SJSA1 (cell line): Measurements from ENCODE around the gene SMAD3. TPM values are rescaled to one million over a fixed set of nuclear protein-coding genes. Genes with fewer than 3 reads are reported as not detected.

Experiments
- DNase-seq, 2 experiments: peaks; one replicate each; pipeline ENCODE4 v3.0.0-alpha.2; 2015 to 2020; ENCODE audit warnings: low spot score in 2 of 2, low read depth in 1 of 2
- H3K27ac ChIP-seq: fragments of 250-450 bp; sonication (Bioruptor Pico); 2 replicates; pipeline ENCODE4 v1.5.1; 2020; ENCODE audit warnings: mild to moderate bottlenecking, moderate library complexity
- H3K27me3 ChIP-seq: fragments of 250-450 bp; sonication (Bioruptor Pico); replicated peaks from 2 replicates; pipeline ENCODE4 v1.5.1; 2020; ENCODE audit warnings: mild to moderate bottlenecking, moderate library complexity
- H3K36me3 ChIP-seq: fragments of 250-450 bp; sonication (Bioruptor Pico); 2 replicates; pipeline ENCODE4 v1.5.1; 2020; ENCODE audit warnings: mild to moderate bottlenecking
- H3K4me1 ChIP-seq: fragments of 250-450 bp; sonication (Bioruptor Pico); replicated peaks from 2 replicates; pipeline ENCODE4 v1.6.1; 2021; ENCODE audit warnings: mild to moderate bottlenecking
- H3K4me3 ChIP-seq: fragments of 250-450 bp; sonication (Bioruptor Pico); 2 replicates; pipeline ENCODE4 v1.5.1; 2020; ENCODE audit warnings: mild to moderate bottlenecking
- H3K9me3 ChIP-seq: fragments of 250-450 bp; sonication (Bioruptor Pico); replicated peaks from 2 replicates; pipeline ENCODE4 v1.5.1; 2020; ENCODE audit warnings: mild to moderate bottlenecking
- total RNA-seq: library from RNA; depleted of rRNA; stranded (reverse); fragments of >200 nt; shearing (Covaris generic); gene quantifications from 2 replicates; pipeline ENCODE4 v1.2.3, GENCODE V29; 2014

SMAD3 gene
- total RNA-seq, 1 experiment from 2014 or later, result 22.0 TPM

DNA sequence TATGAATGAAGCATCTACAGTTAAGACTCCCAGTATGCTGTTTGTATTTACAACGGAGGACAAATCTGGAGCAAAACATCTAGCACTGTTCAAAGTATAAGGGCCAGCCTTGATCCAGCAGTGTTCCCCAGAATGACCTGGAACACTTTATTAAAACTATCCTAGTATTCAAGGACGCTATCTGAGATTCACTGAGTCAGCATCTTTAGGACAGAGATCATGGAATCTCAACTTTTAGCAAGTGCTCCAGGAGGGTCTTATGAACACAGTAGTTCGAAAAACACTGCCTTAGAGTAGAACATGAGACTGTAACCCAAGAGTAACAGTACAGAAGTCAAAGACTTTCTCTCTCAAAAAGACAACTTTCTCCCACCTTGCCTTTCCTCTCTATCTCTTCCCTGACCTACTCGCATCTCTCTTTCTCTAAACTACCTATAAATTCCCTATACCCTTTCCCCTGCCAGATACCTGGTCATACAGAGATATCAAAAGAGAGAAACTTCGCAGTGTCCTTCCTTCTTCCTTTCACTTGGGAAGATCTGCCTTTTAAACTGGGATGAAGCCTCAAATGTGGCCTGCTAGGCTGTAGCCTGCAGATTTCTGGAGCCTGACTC, 145.3 kb downstream of the SMAD3 start:
- no peaks in the 10 kb centered on the region for H3K27me3 ChIP-seq
- no peak for DNase-seq
- no peak overlapping the region for H3K4me3 ChIP-seq
- peaks cover 22% of the 10 kb centered on the region for H3K36me3 ChIP-seq
- H3K27ac ChIP-seq, result no peak overlapping the region
- no peaks in the 10 kb centered on the region for H3K9me3 ChIP-seq
- H3K4me1 ChIP-seq, result no peaks in the 10 kb centered on the region

DNA sequence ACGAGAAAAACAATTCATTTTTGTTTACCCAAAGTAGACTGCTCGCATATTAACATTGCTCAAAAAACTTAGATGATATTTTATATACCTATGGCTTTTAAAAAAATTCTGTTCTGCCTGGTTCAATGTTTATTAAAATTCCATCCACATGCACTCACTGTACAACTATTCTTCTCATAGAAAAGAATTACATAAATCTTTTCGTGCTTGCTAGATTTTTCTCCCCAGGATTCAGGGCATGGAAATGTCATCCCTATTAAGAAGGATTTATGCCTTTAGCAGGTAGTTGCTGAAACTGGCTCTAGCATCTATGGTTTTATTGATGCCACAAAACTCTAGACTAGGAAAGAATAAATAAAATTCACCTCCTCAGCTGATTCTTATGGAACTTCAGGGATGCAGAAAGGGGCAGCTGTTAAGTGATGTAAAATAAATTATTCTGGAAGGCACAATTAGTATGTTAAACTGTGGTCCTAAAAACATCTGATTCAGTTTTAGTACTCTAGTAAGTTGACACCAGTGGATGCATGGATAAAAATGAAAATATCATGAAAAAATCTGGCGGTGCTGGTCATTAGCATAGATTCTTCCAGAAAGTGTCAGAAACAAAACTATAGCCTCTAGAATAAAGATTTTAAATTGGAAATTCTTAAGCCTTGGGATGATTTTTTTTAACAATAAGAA, 147.4 kb downstream of the SMAD3 start:
- Histone ChIP-seq H3K4me1 (no peaks in the 10 kb centered on the region), H3K36me3 (peaks cover 11% of the 10 kb centered on the region)
- no peak for DNase-seq

DNA sequence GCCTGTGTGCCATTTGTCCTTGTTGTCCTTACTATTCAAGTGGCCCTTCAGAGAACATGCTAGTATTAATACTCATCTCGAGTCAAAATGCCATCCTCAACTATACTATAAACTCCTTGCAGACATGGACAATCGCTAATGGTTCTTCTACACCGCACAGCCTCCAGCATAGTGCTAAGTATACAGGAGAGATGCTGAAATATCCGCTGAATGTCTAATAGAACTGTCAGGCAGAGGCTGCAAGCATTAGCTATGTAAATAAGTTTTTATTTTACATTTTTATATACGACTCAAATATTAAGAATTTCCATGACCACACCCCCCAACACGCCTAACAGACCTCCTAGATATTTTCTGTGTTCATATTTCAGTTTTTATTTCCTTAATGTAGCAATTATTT, 149.7 kb downstream of the SMAD3 start:
- Histone ChIP-seq H3K9me3 (no peaks in the 10 kb centered on the region), H3K4me3 (no peak overlapping the region), H3K27me3 (no peaks in the 10 kb centered on the region), H3K36me3 (peaks cover 11% of the 10 kb centered on the region), H3K4me1 (no peaks in the 10 kb centered on the region), H3K27ac (no peak overlapping the region)
- no peak for DNase-seq

More for the DNA sequence above, 147.4 kb downstream of the SMAD3 start:
- Histone ChIP-seq H3K27ac (no peak overlapping the region), H3K27me3 (no peaks in the 10 kb centered on the region), H3K9me3 (no peaks in the 10 kb centered on the region), H3K4me3 (no peak overlapping the region)

DNA sequence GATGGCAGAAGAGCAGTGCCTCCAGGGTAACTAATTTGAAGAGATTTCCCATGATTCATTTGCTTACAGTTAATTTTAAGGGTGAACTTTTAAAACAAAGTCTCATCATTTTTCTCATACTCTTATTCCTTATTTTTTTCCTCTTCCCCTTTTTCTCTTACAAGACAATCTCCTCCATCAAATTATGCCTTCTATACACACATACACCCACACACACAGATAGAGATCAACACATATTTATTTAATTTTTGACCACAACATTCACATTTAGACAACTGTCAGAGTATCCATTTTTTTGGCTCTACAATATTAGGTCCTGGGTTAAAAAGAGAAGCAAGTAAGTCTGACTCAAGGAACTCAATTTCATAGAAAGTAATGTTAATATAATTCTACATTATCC, 151.5 kb downstream of the SMAD3 start:
- no peak overlapping the region for H3K27ac ChIP-seq
- no peak overlapping the region for H3K4me3 ChIP-seq
- no peak for DNase-seq
- no peaks in the 10 kb centered on the region for H3K4me1 ChIP-seq
- peaks cover 17% of the 10 kb centered on the region for H3K36me3 ChIP-seq
- H3K27me3 ChIP-seq, result no peaks in the 10 kb centered on the region
- H3K9me3 ChIP-seq, result no peaks in the 10 kb centered on the region

DNA sequence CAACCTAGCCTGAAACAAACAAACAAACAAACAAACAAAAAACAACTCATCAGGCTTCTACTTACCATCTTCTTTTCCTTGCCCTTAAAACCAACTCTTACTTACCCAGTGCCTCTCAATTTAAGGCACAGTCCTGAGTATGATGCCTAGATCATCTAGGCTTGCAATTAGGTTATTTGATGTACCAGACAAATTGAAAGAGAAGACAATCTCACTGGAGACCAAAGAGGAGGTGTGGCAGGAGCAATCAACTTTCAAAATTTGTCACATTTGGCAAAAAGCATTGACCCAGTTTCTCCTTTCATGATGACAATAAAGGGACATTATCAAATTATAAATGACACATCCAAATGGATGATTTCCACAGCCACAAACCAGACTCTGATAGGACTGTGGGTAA, 153.0 kb downstream of the SMAD3 start:
- Histone ChIP-seq H3K4me1 (no peaks in the 10 kb centered on the region), H3K36me3 (peaks cover 17% of the 10 kb centered on the region), H3K27ac (no peak overlapping the region), H3K4me3 (no peak overlapping the region), H3K9me3 (no peaks in the 10 kb centered on the region), H3K27me3 (no peaks in the 10 kb centered on the region)
- DNase-seq, result no peak

DNA sequence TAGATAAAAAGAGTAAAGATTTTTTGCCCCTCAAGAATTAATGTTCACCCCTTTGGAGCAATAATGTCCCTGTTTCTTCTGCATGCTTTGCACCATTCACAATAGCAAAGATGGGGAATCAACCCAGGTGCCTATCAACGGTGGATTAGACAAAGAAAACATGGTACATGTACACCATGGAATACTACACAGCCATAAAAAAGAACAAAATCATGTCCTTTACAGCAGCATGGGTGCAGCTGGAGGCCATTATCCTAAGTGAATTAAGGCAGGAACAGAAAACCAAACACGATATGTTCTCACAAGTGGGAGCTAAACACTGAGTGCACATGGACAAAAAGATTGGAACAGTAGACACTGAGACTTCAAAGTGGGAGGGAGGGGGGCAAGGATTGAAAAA, 153.9 kb downstream of the SMAD3 start:
- H3K27me3 ChIP-seq, result no peaks in the 10 kb centered on the region
- H3K36me3 ChIP-seq, result peaks cover 17% of the 10 kb centered on the region
- no peaks in the 10 kb centered on the region for H3K9me3 ChIP-seq
- no peak overlapping the region for H3K27ac ChIP-seq
- no peak for DNase-seq
- H3K4me3 ChIP-seq, result no peak overlapping the region
- no peaks in the 10 kb centered on the region for H3K4me1 ChIP-seq

DNA sequence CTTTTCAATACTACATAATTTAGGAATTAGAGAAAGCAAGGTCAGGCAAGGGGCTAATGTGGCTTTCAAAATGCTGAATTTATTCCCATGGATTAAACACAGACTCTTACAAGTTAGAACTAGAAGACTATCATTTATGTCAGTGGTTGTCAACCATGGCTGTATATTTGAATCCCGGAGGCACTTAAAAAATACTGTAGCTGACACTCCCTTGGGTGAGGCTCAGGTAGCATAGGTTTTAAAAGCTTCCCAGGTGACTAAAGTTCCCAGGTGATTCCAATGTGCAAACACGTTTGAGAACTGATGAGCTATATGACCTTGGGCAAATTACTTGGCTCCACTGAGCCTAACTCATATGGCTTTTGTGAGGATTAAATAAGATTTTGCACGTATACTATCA, 159.5 kb downstream of the SMAD3 start:
- H3K27me3 ChIP-seq, result no peaks in the 10 kb centered on the region
- no peak overlapping the region for H3K27ac ChIP-seq
- H3K36me3 ChIP-seq, result peaks cover 29% of the 10 kb centered on the region
- no peak for DNase-seq
- H3K4me1 ChIP-seq, result no peaks in the 10 kb centered on the region
- H3K9me3 ChIP-seq, result no peaks in the 10 kb centered on the region
- no peak overlapping the region for H3K4me3 ChIP-seq

DNA sequence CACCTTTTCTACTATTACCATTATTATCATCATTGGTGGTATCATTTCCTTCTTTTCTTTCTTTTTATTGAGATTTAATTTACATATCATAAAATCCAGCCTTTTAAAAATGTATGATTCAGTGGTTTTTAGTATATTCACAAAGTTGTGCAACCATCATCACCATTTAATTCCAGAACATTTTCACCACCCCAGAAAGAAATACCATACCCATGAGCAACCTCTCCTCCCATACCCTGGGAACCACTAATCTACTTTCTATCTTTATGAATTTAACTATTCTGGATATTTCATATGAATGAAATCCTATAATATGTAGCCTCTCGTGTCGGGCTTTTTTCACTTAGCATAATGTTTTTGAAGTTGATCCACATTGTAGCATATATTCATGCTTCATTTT, 159.9 kb downstream of the SMAD3 start:
- H3K9me3 ChIP-seq, result no peaks in the 10 kb centered on the region
- H3K4me3 ChIP-seq, result no peak overlapping the region
- peaks cover 30% of the 10 kb centered on the region for H3K36me3 ChIP-seq
- no peak for DNase-seq
- H3K27me3 ChIP-seq, result no peaks in the 10 kb centered on the region
- H3K4me1 ChIP-seq, result no peaks in the 10 kb centered on the region
- H3K27ac ChIP-seq, result no peak overlapping the region

DNA sequence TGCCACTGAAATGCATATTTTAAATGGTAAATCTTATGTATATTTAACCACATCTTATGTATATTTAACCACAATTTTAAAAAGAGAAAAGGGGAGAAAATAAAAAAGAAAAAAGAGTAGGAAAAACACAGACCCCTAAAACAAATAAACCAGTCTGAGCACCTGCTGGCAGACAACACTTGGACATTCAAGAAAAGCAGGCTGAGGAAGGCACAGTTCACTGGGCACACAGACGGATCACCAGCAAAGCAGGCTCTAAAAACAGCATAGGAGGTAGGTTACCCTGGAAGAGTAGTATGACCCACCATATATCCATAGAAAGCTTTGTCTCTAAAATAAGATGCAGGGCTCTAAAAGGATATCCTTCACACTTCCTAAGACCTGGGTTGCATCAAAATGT, 162.0 kb downstream of the SMAD3 start:
- Histone ChIP-seq H3K4me1 (no peaks in the 10 kb centered on the region), H3K36me3 (peaks cover 48% of the 10 kb centered on the region), H3K9me3 (no peaks in the 10 kb centered on the region)

DNA sequence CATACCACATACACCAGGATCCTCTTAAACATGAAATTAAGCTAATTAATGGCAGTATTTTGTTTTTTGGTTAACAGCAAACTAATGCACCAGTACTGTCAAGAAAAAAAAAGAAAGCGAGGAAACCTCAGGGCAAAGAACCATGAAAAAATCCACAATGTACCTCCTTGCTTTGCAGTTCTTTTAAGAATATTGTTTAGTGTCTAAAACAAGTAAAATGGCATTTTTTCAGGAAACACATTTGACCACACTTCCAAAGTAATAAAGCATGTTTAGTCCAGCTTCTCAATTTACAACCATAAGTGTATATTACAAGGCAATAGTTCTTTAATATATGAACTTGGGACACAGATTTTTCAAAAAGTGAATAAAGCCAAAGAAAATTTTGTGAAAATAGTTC, 162.4 kb downstream of the SMAD3 start:
- peaks cover 52% of the 10 kb centered on the region for H3K36me3 ChIP-seq
- no peak overlapping the region for H3K4me3 ChIP-seq
- no peak overlapping the region for H3K27ac ChIP-seq
- no peaks in the 10 kb centered on the region for H3K27me3 ChIP-seq
- H3K9me3 ChIP-seq, result no peaks in the 10 kb centered on the region
- no peak for DNase-seq
- H3K4me1 ChIP-seq, result no peaks in the 10 kb centered on the region

More for the DNA sequence above, 162.0 kb downstream of the SMAD3 start:
- no peak for DNase-seq
- no peak overlapping the region for H3K27ac ChIP-seq
- no peak overlapping the region for H3K4me3 ChIP-seq
- no peaks in the 10 kb centered on the region for H3K27me3 ChIP-seq

DNA sequence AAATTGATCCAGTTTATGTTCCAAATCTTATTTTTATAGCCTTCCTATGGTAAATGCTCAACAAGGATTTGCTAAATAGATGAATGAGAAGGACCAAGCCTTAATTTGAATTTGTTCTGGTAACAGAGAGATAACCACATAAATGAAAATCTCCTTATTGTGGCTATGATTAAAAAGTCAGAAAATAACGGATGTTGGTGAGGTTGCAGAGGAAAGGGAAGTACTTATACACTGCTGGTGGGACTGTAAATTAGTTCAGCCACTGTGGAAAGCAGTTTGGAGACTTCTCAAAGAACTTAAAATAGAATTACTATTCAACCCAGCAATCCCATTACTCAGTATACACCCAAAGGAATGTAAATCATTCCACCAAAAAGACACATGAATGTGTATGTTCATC, 162.9 kb downstream of the SMAD3 start:
- peaks cover 56% of the 10 kb centered on the region for H3K36me3 ChIP-seq
- H3K4me3 ChIP-seq, result no peak overlapping the region
- no peaks in the 10 kb centered on the region for H3K9me3 ChIP-seq
- no peak overlapping the region for H3K27ac ChIP-seq
- no peaks in the 10 kb centered on the region for H3K27me3 ChIP-seq
- no peak for DNase-seq
- no peaks in the 10 kb centered on the region for H3K4me1 ChIP-seq

DNA sequence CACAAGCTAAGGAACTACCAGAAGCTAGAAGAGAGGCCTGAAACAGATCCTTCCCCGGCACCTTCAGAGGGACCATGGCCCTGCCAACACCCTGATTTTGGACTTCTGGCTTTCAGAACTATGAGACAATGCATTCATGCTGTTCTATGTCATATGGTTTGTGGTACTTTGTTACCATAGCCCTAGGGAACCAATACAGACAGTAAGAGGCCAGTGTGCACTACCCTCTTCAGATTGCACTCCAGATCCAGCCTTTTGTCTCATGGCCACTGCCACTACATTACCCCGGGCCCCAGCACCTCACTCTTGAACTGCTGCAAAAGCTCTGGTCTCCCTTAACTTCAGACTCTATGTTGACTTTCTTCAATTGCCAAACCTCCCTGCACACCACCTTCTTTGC, 165.1 kb downstream of the SMAD3 start:
- no peaks in the 10 kb centered on the region for H3K4me1 ChIP-seq
- no peak overlapping the region for H3K27ac ChIP-seq
- H3K27me3 ChIP-seq, result no peaks in the 10 kb centered on the region
- no peak for DNase-seq
- no peaks in the 10 kb centered on the region for H3K9me3 ChIP-seq
- H3K36me3 ChIP-seq, result peaks cover 61% of the 10 kb centered on the region
- H3K4me3 ChIP-seq, result no peak overlapping the region

DNA sequence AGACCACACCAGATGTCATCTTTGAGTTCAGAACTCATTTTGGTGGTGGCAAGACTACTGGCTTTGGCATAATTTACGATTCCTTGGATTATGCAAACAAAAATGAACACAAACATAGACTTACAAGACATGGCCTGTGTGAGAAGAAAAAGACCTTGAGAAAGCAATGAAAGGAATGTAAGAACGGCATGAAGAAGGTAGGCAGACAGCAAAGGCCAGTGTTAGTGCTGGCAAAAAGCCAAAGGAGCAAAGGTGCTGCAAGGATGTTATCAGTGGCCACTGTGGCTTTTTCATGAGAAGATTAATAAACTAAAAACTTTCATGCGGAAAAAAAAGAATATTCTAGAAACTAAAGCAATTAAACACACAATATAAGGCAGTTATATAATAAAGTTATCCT, 167.2 kb downstream of the SMAD3 start:
- no peak overlapping the region for H3K27ac ChIP-seq
- no peaks in the 10 kb centered on the region for H3K4me1 ChIP-seq
- H3K9me3 ChIP-seq, result no peaks in the 10 kb centered on the region
- peaks cover 57% of the 10 kb centered on the region for H3K36me3 ChIP-seq
- no peaks in the 10 kb centered on the region for H3K27me3 ChIP-seq
- no peak overlapping the region for H3K4me3 ChIP-seq
- DNase-seq, result no peak

DNA sequence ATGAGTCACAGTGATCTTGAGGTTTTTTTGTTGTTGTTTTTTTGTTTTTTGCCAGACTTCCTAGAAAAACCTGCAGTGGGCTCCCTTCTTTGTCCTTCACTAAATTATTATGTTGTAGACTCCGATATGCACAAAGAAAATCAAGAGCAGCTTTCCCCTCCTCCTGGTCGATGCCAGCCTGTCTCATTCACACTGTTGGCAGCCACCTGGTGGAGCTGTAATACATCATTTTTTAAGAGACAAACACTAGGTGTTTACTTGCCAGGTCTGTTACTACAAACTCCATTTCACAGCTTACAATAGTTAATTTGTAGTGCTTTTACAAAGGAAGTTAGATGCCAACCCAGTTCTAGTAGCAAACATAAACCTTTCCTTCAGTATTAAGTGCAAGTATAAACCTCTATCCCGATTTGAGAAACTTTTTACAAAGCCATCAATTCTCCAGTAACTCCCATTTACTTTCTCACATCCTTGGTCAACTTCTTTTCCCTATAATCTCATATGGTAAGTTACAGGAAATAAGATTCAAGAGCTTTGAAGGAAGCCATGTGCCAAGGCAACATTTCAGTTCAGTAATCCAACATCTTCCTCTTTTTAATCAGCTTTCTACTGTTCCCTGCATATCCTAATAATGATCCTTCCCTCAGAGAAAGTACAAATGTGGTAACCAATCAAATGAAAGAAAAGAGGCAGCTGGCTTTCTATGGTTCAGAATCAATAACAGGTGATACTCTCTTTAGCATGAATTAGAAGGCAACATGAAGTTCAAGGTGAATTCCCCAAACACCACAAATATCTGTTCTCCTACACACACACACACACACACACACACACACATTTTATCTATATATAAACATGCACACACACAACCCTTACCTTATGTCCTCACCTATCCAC, 175.1 kb downstream of the SMAD3 start:
- H3K9me3 ChIP-seq, result no peaks in the 10 kb centered on the region
- H3K4me3 ChIP-seq, result no peak overlapping the region
- no peaks in the 10 kb centered on the region for H3K27me3 ChIP-seq
- H3K27ac ChIP-seq, result no peak overlapping the region
- peaks cover 9% of the 10 kb centered on the region; the same call in 1 of the 2 replicates for H3K4me1 ChIP-seq
- peaks cover 4% of the 10 kb centered on the region; the same call in 1 of the 2 replicates for H3K36me3 ChIP-seq
- peak in 1 of 2 experiments; percentile 9 for DNase-seq
